GM12891 (cell line): ENCODE results near the gene KIFC3.

ENCODE experiments used
- POLR2A ChIP-seq: IDR thresholded peaks from 2 replicates; pipeline ENCODE4 v1.6.1; 2011; ENCODE audit warnings: low read depth, low read length, control low read depth
- SPI1 ChIP-seq: IDR thresholded peaks from 2 replicates; pipeline ENCODE4 v1.6.1; 2011; ENCODE audit warnings: low read depth, low read length, control low read depth

DNA sequence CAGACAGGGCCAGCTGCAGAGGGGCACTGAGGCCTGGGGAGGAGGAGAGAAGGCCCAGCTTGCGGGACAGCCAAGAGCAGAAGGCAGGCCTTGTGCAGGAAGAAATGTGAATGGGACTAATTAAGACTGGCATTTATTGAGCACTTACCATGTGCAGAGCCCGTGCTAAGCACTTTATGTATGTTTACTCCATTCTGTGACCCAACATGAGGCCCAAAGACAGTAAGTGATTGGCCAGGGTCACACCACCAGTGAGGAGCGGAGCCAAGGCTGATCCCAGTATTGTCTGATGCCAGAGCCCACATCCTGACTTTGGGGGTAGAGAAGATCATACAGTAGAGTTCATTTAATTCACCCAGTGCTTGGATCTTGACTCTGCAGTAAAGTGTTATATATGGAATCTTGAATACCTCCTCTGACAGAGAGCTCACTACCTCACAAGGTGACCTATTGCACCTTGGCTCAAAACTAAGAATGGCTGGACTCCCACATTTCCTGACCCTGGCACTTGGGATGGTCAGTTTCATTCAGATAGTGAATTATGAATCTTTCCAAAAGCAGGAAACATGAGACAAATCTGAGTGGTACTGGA is 53.1 kb downstream of the KIFC3 start:
- TF ChIP-seq POLR2A (no peak), SPI1 (no peak)
